Effector memory CD8-positive, alpha-beta T cell (primary cell): ENCODE measurements around the gene PNMA8A.
A peak's percentile ranks its signal among the peaks of the same experiment; 100 is the strongest.
"Not testable (repeated sequence)": the region's sequence is repeated elsewhere in the genome, so short reads cannot be mapped to it uniquely, and the experiment has no call there.

ENCODE experiments used
- ATAC-seq: fragments of 150-1000 bp; cut with Tn5 transposase; replicated peaks from 2 replicates; pipeline ENCODE4 v1.10.0; 2021; ENCODE audit warnings: mild to moderate bottlenecking, moderate library complexity
- DNase-seq, 3 experiments: peaks; one replicate each; pipeline ENCODE4 v3.0.0; 2021
- H3K27ac Mint-ChIP-seq, 2 donors: one replicate each; pipeline ENCODE4 v1.8.0; 2022; ENCODE audit warnings: mild to moderate bottlenecking in 2 of 2, mixed read lengths in 2 of 2, moderate library complexity in 2 of 2
- H3K27me3 Mint-ChIP-seq, 2 donors: one replicate each; pipeline ENCODE4 v1.8.0; 2022; ENCODE audit warnings: mixed read lengths in 2 of 2
- H3K36me3 Mint-ChIP-seq: one replicate; pipeline ENCODE4 v1.8.0; 2022; ENCODE audit warnings: mild to moderate bottlenecking, moderate library complexity, mixed read lengths; ENCODE audit not compliant: insufficient read depth
- H3K4me1 Mint-ChIP-seq, 2 donors: one replicate each; pipeline ENCODE4 v1.8.0; 2022; ENCODE audit warnings: low read depth in 2 of 2, mixed read lengths in 2 of 2
- H3K4me3 Mint-ChIP-seq, 2 donors: one replicate each; pipeline ENCODE4 v1.8.0; 2022; ENCODE audit warnings: mild to moderate bottlenecking in 2 of 2, mixed read lengths in 2 of 2, moderate library complexity in 2 of 2
- H3K9me3 Mint-ChIP-seq, 2 donors: one replicate each; pipeline ENCODE4 v1.8.0; 2022; ENCODE audit warnings: mixed read lengths in 2 of 2

PNMA8A gene

GRCh38 chr19:46448601-46449000, 22.8 kb downstream of the PNMA8A start:
- H3K27me3 Mint-ChIP-seq = peaks cover 30 to 51% of the 10 kb centered on the region in 2 donors
- no peaks in the 10 kb centered on the region for H3K4me1 Mint-ChIP-seq
- H3K4me3 Mint-ChIP-seq = no peak overlapping the region
- no peaks in the 10 kb centered on the region for H3K9me3 Mint-ChIP-seq
- no peak for DNase-seq
- H3K36me3 Mint-ChIP-seq = peaks cover 9% of the 10 kb centered on the region
- no peak overlapping the region for H3K27ac Mint-ChIP-seq
- no peak for ATAC-seq

DNA sequence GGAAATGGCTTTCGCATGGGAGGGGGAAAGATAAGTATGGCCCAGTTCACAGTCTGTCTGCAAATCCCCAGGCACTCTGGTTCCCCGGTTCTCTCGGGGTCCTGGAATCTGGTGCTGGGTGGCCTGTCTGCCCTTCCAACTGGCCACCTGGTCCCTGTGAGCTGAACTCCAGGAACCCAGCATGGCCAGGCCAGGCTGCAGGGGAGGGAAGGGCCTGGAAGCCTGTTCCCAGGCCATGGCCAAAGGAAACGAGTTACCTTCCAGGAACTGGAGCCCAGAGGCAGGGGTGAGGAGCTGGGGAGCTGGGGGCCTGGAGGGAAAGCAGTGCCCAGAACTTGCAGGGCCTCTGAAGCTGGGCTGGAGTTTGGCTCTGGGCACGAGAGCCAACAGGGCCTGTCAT, 23.5 kb downstream of the PNMA8A start:
- ATAC-seq = no peak
- Mint-ChIP-seq H3K9me3 (no peaks in the 10 kb centered on the region), H3K36me3 (peaks cover 6% of the 10 kb centered on the region), H3K27ac (no peak overlapping the region), H3K4me3 (no peak overlapping the region), H3K27me3 (peaks cover 30 to 51% of the 10 kb centered on the region in 2 donors), H3K4me1 (peaks cover 0 to 3% of the 10 kb centered on the region in 2 donors)
- no peak for DNase-seq

- DNase-seq (no peak), ATAC-seq (no peak)
- peaks cover 6% of the 10 kb centered on the region for H3K36me3 Mint-ChIP-seq
- H3K4me3 Mint-ChIP-seq = no peak overlapping the region
- H3K27ac Mint-ChIP-seq = no peak overlapping the region
- H3K4me1 Mint-ChIP-seq = peaks cover 0 to 3% of the 10 kb centered on the region in 2 donors
- H3K27me3 Mint-ChIP-seq = peaks cover 30 to 51% of the 10 kb centered on the region in 2 donors
- no peaks in the 10 kb centered on the region for H3K9me3 Mint-ChIP-seq
Measured at GRCh38 chr19:46447006-46447405, 24.4 kb downstream of the PNMA8A start.

GRCh38 chr19:46446021-46446420, 25.3 kb downstream of the PNMA8A start:
- DNase-seq (no peak), ATAC-seq (no peak)
- peaks cover 22 to 43% of the 10 kb centered on the region in 2 donors for H3K27me3 Mint-ChIP-seq
- no peak overlapping the region for H3K4me3 Mint-ChIP-seq
- no peaks in the 10 kb centered on the region for H3K9me3 Mint-ChIP-seq
- H3K27ac Mint-ChIP-seq = no peak overlapping the region
- peaks cover 6% of the 10 kb centered on the region for H3K36me3 Mint-ChIP-seq
- H3K4me1 Mint-ChIP-seq = peaks cover 0 to 3% of the 10 kb centered on the region in 2 donors

DNA sequence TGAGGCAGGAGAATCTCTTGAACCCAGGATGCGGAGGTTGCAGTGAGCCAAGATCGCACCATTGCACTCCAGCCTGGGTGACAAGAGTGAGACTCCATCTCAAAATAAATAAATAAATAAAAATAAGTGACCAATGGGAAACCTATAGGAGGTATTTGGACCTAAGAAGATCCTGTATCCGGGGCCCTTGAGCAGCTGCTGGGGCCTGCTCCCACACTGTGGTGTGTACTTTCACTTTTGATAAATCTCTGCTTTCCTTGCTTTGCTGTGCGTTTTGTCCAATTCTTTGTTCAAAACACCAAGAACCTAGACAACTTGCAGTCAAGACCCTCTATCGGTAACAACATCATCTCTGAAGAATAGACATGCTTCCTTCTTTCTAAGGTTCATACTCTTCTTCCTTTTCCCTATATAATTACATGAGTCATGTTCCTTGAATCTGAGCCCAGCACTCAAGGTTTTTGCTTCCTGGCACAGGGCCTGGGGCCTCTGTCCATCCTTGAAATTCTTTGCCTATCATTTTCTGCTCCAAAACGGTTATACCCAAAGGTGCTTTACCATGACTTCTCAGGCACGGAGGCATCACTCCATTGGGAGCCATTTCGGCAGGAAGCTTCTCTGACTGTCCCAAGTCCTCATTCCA, 28.4 kb downstream of the PNMA8A start:
- Mint-ChIP-seq H3K9me3 (no peaks in the 10 kb centered on the region), H3K36me3 (peaks cover 4% of the 10 kb centered on the region), H3K27ac (no peak overlapping the region), H3K4me3 (no peak overlapping the region), H3K4me1 (peaks cover 0 to 3% of the 10 kb centered on the region in 2 donors), H3K27me3 (peaks cover 21 to 33% of the 10 kb centered on the region in 2 donors)
- no peak for DNase-seq
- no peak for ATAC-seq

GRCh38 chr19:46441866-46442265, 29.5 kb downstream of the PNMA8A start:
- Mint-ChIP-seq H3K9me3 (no peaks in the 10 kb centered on the region), H3K4me1 (peaks cover 0 to 3% of the 10 kb centered on the region in 2 donors), H3K36me3 (peaks cover 4% of the 10 kb centered on the region), H3K27ac (no peak overlapping the region), H3K4me3 (no peak overlapping the region), H3K27me3 (peaks cover 20 to 32% of the 10 kb centered on the region in 2 donors)
- ATAC-seq (no peak), DNase-seq (no peak)

DNA sequence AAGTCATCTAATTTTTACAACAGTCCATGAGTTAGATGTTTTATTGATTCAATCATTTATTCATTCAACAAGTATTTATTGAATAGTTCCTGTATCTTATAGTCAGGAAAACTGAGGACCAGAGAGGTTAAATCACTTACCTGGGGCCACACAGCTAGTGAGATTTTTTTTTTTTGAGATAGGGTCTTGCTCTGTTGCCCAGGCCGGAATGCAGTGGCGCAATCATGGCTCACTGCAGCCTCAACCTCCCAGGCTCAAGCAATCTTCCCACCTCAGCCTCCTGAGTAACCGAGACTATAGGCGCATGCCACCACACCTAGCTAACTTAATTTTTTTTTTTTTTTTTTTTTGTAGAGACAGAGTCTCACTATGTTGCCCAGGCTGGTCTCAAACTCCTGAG, 35.7 kb downstream of the PNMA8A start:
- not testable (repeated sequence) for H3K4me1 Mint-ChIP-seq

DNA sequence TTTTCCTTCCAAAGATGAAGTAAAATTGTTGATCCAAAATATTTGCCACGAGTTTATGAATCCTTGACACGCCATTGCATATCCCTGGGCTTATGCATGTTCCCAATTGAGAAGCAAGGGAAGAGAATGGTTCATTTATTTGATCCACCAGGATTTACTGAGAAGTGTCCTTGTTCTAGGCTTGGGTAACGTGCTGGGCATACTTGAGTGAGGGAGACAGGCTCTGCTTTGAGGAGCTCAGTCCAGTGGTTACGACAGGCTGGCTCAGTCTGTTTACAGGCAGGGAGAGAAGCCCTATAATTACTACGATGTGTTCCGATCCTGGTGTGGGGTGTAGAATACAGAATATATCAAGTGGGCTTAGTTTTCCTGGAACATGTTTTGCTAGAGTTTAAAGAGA, 36.4 kb downstream of the PNMA8A start:
- no peaks in the 10 kb centered on the region for H3K9me3 Mint-ChIP-seq
- H3K36me3 Mint-ChIP-seq = peaks cover 3% of the 10 kb centered on the region

More for the DNA sequence above, 35.7 kb downstream of the PNMA8A start:
- not testable (repeated sequence) for DNase-seq, H3K36me3 Mint-ChIP-seq, H3K9me3 Mint-ChIP-seq, H3K27ac Mint-ChIP-seq, ATAC-seq, H3K4me3 Mint-ChIP-seq
- peaks cover 40 to 53% of the 10 kb centered on the region in 2 donors for H3K27me3 Mint-ChIP-seq

GRCh38 chr19:46433470-46433869, 37.9 kb downstream of the PNMA8A start:
- ATAC-seq, DNase-seq, H3K4me1 Mint-ChIP-seq, H3K4me3 Mint-ChIP-seq, H3K27ac Mint-ChIP-seq, H3K9me3 Mint-ChIP-seq, H3K36me3 Mint-ChIP-seq: not testable (repeated sequence)
- peaks cover 59 to 75% of the 10 kb centered on the region in 2 donors for H3K27me3 Mint-ChIP-seq

More for the DNA sequence above, 36.4 kb downstream of the PNMA8A start:
- H3K27ac Mint-ChIP-seq = no peak overlapping the region
- ATAC-seq = no peak
- H3K4me3 Mint-ChIP-seq = no peak overlapping the region
- H3K4me1 Mint-ChIP-seq = no peaks in the 10 kb centered on the region
- H3K27me3 Mint-ChIP-seq = peaks cover 47 to 60% of the 10 kb centered on the region in 2 donors
- DNase-seq = no peak

DNA sequence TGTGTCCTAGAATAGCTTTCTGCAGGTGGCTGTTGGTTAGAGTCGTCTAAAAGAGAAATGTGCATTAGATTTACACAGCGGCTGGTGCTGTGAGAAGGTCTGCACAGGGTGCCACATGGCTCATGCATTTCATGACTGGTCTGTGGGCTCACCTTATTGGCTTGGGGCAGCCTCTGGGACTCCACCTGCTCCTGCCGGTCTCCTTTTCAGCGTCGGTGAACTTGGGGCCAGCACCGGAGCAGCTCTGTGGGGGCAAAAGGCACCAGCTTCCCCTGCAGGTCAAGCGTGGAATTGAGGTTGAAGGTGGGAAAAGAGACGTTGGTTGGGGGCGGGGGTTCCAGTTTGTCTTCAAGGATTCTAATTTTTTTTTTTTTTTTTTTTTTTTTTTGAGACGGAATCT, 39.5 kb downstream of the PNMA8A start:
- Mint-ChIP-seq H3K27ac (no peak overlapping the region), H3K27me3 (peaks cover 64 to 79% of the 10 kb centered on the region in 2 donors), H3K4me1 (peaks cover 17 to 24% of the 10 kb centered on the region in 2 donors), H3K4me3 (no peak overlapping the region), H3K9me3 (no peaks in the 10 kb centered on the region), H3K36me3 (peaks cover 12% of the 10 kb centered on the region)
- ATAC-seq = no peak
- no peak for DNase-seq

DNA sequence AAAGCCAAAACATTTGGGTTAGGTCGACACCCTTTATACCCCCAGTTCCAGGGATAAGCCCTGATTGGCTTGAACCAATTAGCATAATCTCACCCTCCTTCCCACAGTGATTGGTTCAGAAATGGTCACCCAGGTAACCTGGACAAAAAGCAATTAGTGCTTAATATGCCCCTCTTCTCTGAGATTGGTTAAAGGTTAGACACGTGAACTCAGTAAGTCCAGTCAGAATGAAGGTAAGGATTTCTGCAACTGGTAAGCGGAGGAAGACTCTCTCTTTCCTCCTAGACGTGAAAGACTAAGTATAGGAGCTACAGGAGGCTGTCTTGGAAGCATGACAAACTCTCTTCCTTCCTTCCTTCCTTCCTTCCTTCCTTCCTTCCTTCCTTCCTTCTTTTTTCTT, 41.4 kb downstream of the PNMA8A start:
- peaks cover 16% of the 10 kb centered on the region for H3K36me3 Mint-ChIP-seq
- H3K4me1 Mint-ChIP-seq = peaks cover 24 to 31% of the 10 kb centered on the region in 2 donors
- peak overlapping the region in 1 of 2 donors; percentile 79 for H3K4me3 Mint-ChIP-seq
- H3K27ac Mint-ChIP-seq = no peak overlapping the region
- no peak for DNase-seq
- H3K27me3 Mint-ChIP-seq = peaks cover 71 to 92% of the 10 kb centered on the region in 2 donors
- ATAC-seq = no peak
- no peaks in the 10 kb centered on the region for H3K9me3 Mint-ChIP-seq

DNA sequence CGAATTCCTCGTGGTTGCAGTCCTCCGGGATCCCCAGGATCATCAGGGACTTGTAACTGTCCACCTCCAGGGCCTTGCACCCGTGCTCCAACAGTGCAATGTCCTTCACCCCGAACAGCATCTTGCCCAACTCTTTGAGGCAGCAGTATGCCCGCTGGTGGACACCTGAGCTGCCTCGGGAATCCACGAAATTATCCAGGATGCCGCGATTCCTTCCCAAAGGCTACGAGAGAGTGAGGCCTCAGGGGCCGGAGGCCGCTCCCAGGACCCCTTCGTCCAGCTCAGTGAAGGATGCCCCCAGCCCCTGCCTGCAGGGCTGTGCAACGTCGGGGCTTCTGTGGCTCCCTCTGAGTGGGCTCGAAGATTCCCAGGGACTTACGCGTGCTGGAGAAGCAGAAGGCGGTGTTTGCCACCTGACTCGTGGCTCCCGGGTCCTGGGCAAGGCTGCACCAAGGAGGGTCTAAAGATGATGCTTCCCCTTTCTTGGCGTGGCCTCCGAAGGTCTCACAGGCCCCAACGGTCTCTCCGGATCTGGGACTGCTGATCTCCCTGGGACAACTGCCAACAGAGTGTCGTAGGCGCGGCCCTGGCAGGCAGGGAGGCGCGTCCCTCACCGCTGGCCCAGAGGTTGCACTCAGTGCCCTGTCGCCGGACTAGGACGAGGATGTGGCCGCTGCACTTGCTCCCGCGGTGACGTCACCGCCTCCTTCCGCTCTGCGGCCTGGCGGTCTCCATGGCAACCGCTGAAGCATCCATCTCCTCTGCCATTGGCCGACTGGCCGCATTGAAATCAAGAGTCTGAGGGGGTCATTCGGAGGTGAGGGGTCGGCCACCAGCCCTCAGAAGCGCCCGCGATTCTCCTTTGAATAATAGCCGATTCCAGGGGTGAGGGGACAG, 42.9 kb downstream of the PNMA8A start, which contains the start of gene PNMA8C:
Gene PNMA8C (minus strand): TSS at position 698 of the 897 bp plus-strand sequence. CDS start 577 bp downstream, at position 121.
- no peaks in the 10 kb centered on the region for H3K9me3 Mint-ChIP-seq
- peaks cover 16% of the 10 kb centered on the region for H3K36me3 Mint-ChIP-seq
- ATAC-seq (peak; percentile 83), DNase-seq (peak; percentile 36 to 44 (median 42))
- peaks cover 24 to 31% of the 10 kb centered on the region in 2 donors for H3K4me1 Mint-ChIP-seq
- H3K27ac Mint-ChIP-seq = peak within 1 kb of the TSS; percentile 75 to 90
- H3K4me3 Mint-ChIP-seq = peak within 1 kb of the TSS; percentile 79 to 81
- peaks cover 66 to 90% of the 10 kb centered on the region in 2 donors for H3K27me3 Mint-ChIP-seq

DNA sequence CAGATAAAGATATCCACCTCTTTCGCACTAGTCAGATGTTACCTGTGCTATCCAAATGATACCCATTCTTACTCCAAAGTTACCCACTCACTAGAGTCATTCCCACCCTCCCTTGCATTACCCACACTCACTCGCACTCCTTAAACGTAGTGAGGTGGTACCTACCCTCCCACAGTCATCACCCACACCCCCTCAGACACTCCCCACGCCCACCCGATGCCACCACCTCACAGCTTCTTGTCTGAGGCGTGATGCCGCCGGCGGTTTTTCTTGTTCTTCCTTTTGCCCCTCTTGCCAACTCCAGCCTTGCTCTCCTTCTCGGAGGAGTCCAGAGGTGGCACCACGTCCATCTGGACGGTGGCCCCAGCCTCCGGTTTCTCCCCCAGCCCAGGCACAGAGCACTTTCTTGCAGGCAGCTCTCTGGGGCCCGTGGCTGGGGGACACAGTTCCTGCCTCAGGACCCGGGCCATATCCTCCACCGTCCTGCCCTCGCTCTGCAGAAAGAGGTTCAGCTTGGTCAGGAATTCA, 43.8 kb downstream of the PNMA8A start:
- Mint-ChIP-seq H3K9me3 (no peaks in the 10 kb centered on the region), H3K4me3 (peak overlapping the region; percentile 35 to 81), H3K27ac (no peak overlapping the region), H3K27me3 (peaks cover 73 to 96% of the 10 kb centered on the region in 2 donors), H3K36me3 (peaks cover 16% of the 10 kb centered on the region), H3K4me1 (peaks cover 24 to 31% of the 10 kb centered on the region in 2 donors)
- ATAC-seq (no peak), DNase-seq (no peak)
